HepG2 (cell line): ENCODE data around the gene PIP5KL1. TPM values are rescaled to one million over a fixed set of nuclear protein-coding genes. Genes with fewer than 3 reads are reported as not detected.

Experiments
- ATAC-seq: fragments of 200-7000 bp; cut with Tn5 transposase; 3 replicates; pipeline ENCODE4 v1.9.1; 2020; ENCODE audit warnings: mild to moderate bottlenecking, moderate library complexity
- BruUV-seq: library from RNA; stranded (reverse); fragments of 400-500 nt; replicated peaks from 2 replicates; lab custom pipeline; 2021; lab: Mats Ljungman, UMichigan
- CTCF ChIA-PET: fragments of 300-600 bp; formaldehyde crosslinking; extraction: SDS; loops from one replicate; lab custom pipeline; 2021; ENCODE audit warnings: low total read pairs, inconsistent platforms, low intra/inter-chr PET ratio; lab: Yijun Ruan, JAX
- POLR2A ChIA-PET: fragments of 350-600 bp; sonication (Branson Sonifier 250); formaldehyde crosslinking; loops from one replicate; lab custom pipeline; 2020; ENCODE audit warnings: antibody characterized with exemption, inconsistent platforms; lab: Yijun Ruan, JAX
- DNase-seq: peaks from one replicate; pipeline ENCODE4 v3.0.0-alpha.2; 2015; ENCODE audit warnings: low spot score
- FAIRE-seq: peaks from 3 replicates; lab custom pipeline; 2011; peaks lifted over from hg19 to GRCh38; lab: Jason Lieb, UNC
- H2AFZ ChIP-seq: one replicate; pipeline ENCODE4 v1.6.1; 2011; ENCODE audit warnings: low read length, inconsistent platforms
- H3K27ac ChIP-seq: fragments of 300-600 bp; 3 replicates; pipeline ENCODE4 v1.8.0; 2011; ENCODE audit warnings: mixed run types, mild to moderate bottlenecking, mixed read lengths, low read length, inconsistent platforms; ENCODE audit not compliant: insufficient read depth; ENCODE audit errors: extremely low read length
- H3K27me3 ChIP-seq, 2 experiments: fragments of 200-600 bp in 1 of 2; 2 replicates in 1 of 2; 3 replicates in 1 of 2; pipeline versions ENCODE4 v1.6.0 to v1.8.0; 2011; ENCODE audit warnings: low read length in 2 of 2, mild to moderate bottlenecking in 2 of 2, moderate library complexity in 2 of 2, inconsistent platforms in 1 of 2; ENCODE audit not compliant: insufficient read depth in 2 of 2, control insufficient read depth in 1 of 2
- H3K36me3 ChIP-seq, 2 experiments: fragments of 200-600 bp in 1 of 2; replicated peaks in 1 of 2; 2 replicates in 1 of 2; 3 replicates in 1 of 2; pipeline versions ENCODE4 v1.5.1 to v1.8.0; 2011; ENCODE audit warnings: low read length in 2 of 2, inconsistent platforms in 1 of 2; ENCODE audit not compliant: insufficient read depth in 2 of 2, control insufficient read depth in 1 of 2
- H3K4me1 ChIP-seq: 2 replicates; pipeline ENCODE4 v1.5.1; 2012; ENCODE audit warnings: low read length, inconsistent platforms; ENCODE audit not compliant: insufficient read depth
- H3K4me2 ChIP-seq: 2 replicates; pipeline ENCODE4 v1.6.0; 2011; ENCODE audit warnings: low read depth, low read length, inconsistent platforms
- H3K4me3 ChIP-seq, 3 experiments: fragments of 200-600 bp in 1 of 3; sonication (generic), shearing (Covaris generic) in 1 of 3; replicated peaks in 1 of 3; 2 replicates each; pipeline ENCODE4 v1.5.1; 2011 to 2016; ENCODE audit warnings: low read length in 3 of 3, inconsistent platforms in 2 of 3, low read depth in 2 of 3, mild to moderate bottlenecking in 2 of 3, control low read depth in 1 of 3, mixed read lengths in 1 of 3; ENCODE audit not compliant: insufficient read depth in 1 of 3
- H3K79me2 ChIP-seq: one replicate; pipeline ENCODE4 v1.6.1; 2011; ENCODE audit warnings: low read length, inconsistent platforms; ENCODE audit not compliant: insufficient read depth
- H3K9ac ChIP-seq: 2 replicates; pipeline ENCODE4 v1.6.0; 2011; ENCODE audit warnings: mild to moderate bottlenecking, low read depth, low read length, inconsistent platforms; ENCODE audit not compliant: insufficient read depth
- H3K9me3 ChIP-seq: 2 replicates; pipeline ENCODE4 v1.5.1; 2012; ENCODE audit warnings: mild to moderate bottlenecking, low read length
- H4K20me1 ChIP-seq: 2 replicates; pipeline ENCODE4 v1.6.0; 2011; ENCODE audit warnings: inconsistent platforms, mild to moderate bottlenecking, low read length, moderate library complexity; ENCODE audit not compliant: insufficient read depth
- CREBL2 ChIP-seq: sonication (generic); formaldehyde crosslinking; IDR thresholded peaks from 2 replicates; pipeline ENCODE4 v1.8.1; 2023; ENCODE audit warnings: missing genetic modification reagents, mild to moderate bottlenecking, borderline replicate concordance
- E2F2 ChIP-seq: sonication (generic); formaldehyde crosslinking; IDR thresholded peaks from 2 replicates; pipeline ENCODE4 v1.4.0; 2020; ENCODE audit warnings: missing genetic modification reagents, borderline replicate concordance
- FOXA3 ChIP-seq: IDR thresholded peaks from 2 replicates; pipeline ENCODE4 v1.6.1; 2016; ENCODE audit warnings: missing genetic modification reagents, missing compliant biosample characterization
- GTF3A ChIP-seq: sonication (generic); formaldehyde crosslinking; conservative IDR thresholded peaks from 2 replicates; pipeline ENCODE4 v1.4.0; 2020; ENCODE audit warnings: mild to moderate bottlenecking, missing genetic modification reagents
- MZF1 ChIP-seq: sonication (generic); formaldehyde crosslinking; IDR thresholded peaks from 2 replicates; pipeline ENCODE4 v1.8.1; 2023; ENCODE audit warnings: mild to moderate bottlenecking, missing genetic modification reagents, borderline replicate concordance
- SALL2 ChIP-seq: sonication (generic); formaldehyde crosslinking; IDR thresholded peaks from 2 replicates; pipeline ENCODE4 v1.8.1; 2023; ENCODE audit warnings: mild to moderate bottlenecking, missing genetic modification reagents, inconsistent platforms
- TBX2 ChIP-seq: sonication (generic); formaldehyde crosslinking; IDR thresholded peaks from 2 replicates; pipeline ENCODE4 v1.5.0; 2020; ENCODE audit warnings: missing genetic modification reagents, mild to moderate bottlenecking, borderline replicate concordance
- TCF7L2 ChIP-seq: IDR thresholded peaks from 2 replicates; pipeline ENCODE4 v1.6.1; 2011; ENCODE audit warnings: mild to moderate bottlenecking, low read depth, low read length, moderate library complexity
- TEAD3 ChIP-seq: optimal IDR thresholded peaks from 2 replicates; pipeline ENCODE3; 2016; ENCODE audit warnings: borderline replicate concordance
- THAP11 ChIP-seq: IDR thresholded peaks from 2 replicates; pipeline ENCODE4 v1.6.1; 2016; ENCODE audit warnings: missing biosample characterization, missing genetic modification reagents
- TP53 ChIP-seq: sonication (generic); formaldehyde crosslinking; conservative IDR thresholded peaks from 2 replicates; pipeline ENCODE4 v1.4.0; 2020; ENCODE audit warnings: missing genetic modification reagents
- ZNF768 ChIP-seq: sonication (generic); formaldehyde crosslinking; IDR thresholded peaks from 2 replicates; pipeline ENCODE4 v1.4.0; 2020; ENCODE audit warnings: missing genetic modification reagents
- WGBS: methylation state at CpG from one replicate; pipeline ENCODE4 v1.1.6; 2017; ENCODE audit warnings: low lambda C conversion rate; 5-methylcytosine and 5-hydroxymethylcytosine counted together
- in situ Hi-C: cut with HindIII; loops from 2 replicates; pipeline ENCODE4 v1.10.0; 2017; ENCODE audit warnings: low pct_unique_long_range_greater_than_20kb; ENCODE audit not compliant: extremely low pct_ligation_motif_present
- intact Hi-C: fragments of 100-400 bp; cut with micrococcal nuclease; formaldehyde crosslinking; loops from one replicate; pipeline ENCODE4 v1.10.0; 2022; ENCODE audit not compliant: unreplicated experiment
- polyA plus RNA-seq, 8 experiments: library from polyadenylated mRNA; depleted of rRNA in 3 of 8; stranded (reverse) in 7 of 8; unstranded in 1 of 8; fragments of >200 nt; fragmentation: Illumina TruSeq in 4 of 8; extraction: Trizol in 4 of 8; gene quantifications; 2 replicates each; pipeline versions ENCODE4 v1.2.1 to v1.2.3, GENCODE V29; 2011 to 2016; ENCODE audit warnings: low read depth in 4 of 8, missing spikeins in 1 of 8, mixed read lengths in 1 of 8; ENCODE audit not compliant: insufficient read depth in 1 of 8
- total RNA-seq, 5 experiments: library from RNA; depleted of rRNA; stranded (reverse); fragments of >200 nt; fragmentation: Illumina TruSeq; extraction: Trizol; gene quantifications; 2 replicates each; pipeline ENCODE4 v1.2.3, GENCODE V29; 2016; ENCODE audit warnings: low read depth in 1 of 5

Gene PIP5KL1
- total and polyA plus RNA-seq, 2 of the 13 experiments (the other 11 are each of a cell fraction or from before 2014, with no cell fraction given) = 0.20 to 0.49 TPM

- 59% methylated on average over 4 of the region's 7 CpGs for WGBS
- Histone ChIP-seq H3K4me2 (no peak overlapping the region), H3K9ac (no peak overlapping the region), H3K79me2 (peaks cover 2% of the 10 kb centered on the region), H3K9me3 (no peaks in the 10 kb centered on the region), H3K4me1 (peaks cover 49% of the 10 kb centered on the region), H3K27me3 (peaks cover 0 to 8% of the 10 kb centered on the region in 2 experiments; a peak in 1 of 5 replicates), H3K4me3 (no peak overlapping the region), H3K36me3 (no peaks in the 10 kb centered on the region), H2AFZ (no peak overlapping the region), H3K27ac (no peak overlapping the region)
- intact Hi-C loops (loop anchor here (1.0 kb wide), 2 partner anchors 50 to 330 kb away; no protein-coding TSS in a partner anchor), in situ Hi-C loops (loop anchor here (10.0 kb wide), 1 partner anchor 416 kb away; no protein-coding TSS in a partner anchor)
- DNase-seq (no peak), FAIRE-seq (no peak)
- ChIA-PET POLR2A (interaction anchor here (1.0 to 1.2 kb wide), 2 partner anchors 24 to 117 kb away, joined by 3 to 4 read pairs; no protein-coding TSS in a partner anchor), CTCF (interaction anchor here (1.0 to 1.9 kb wide), 4 partner anchors 51 to 331 kb away, joined by 3 to 10 read pairs (median 7); partner anchors contain the start of gene TOR2A)
- BruUV-seq = no TSS peak
- peak; percentile 98 for TF ChIP-seq ZNF768 (CRISPR knock-in tag)
- no peak for TF ChIP-seq TCF7L2
- TF ChIP-seq, all 625 proteins: peak for 1
- no peaks in the 10 kb centered on the region for H4K20me1 ChIP-seq
- ATAC-seq = no peak
Observed at GRCh38 chr9:127920794-127921193, 9.8 kb downstream of the PIP5KL1 start.

GRCh38 chr9:127919253-127919815 lies 11.2 kb downstream of the PIP5KL1 start:
- POLR2A ChIA-PET = interaction anchor here (1.0 to 7.9 kb wide), 4 partner anchors 15 to 31 kb away, joined by 3 to 78 read pairs (median 14); no protein-coding TSS in a partner anchor
- peaks cover 2% of the 10 kb centered on the region for H3K79me2 ChIP-seq
- WGBS = 0% methylated on average over 5 of the region's 8 CpGs
- TF ChIP-seq MZF1 (CRISPR knock-in tag) (0 out of 2 replicates have a peak, but pooled peaks have one; percentile 35), SALL2 (CRISPR knock-in tag) (0 out of 2 replicates have a peak, but pooled peaks have one; percentile 63), THAP11 (peak; percentile 55; the same call in 1 of the 2 replicates), CREBL2 (CRISPR knock-in tag) (0 out of 2 replicates have a peak, but pooled peaks have one; percentile 7), TP53 (CRISPR knock-in tag) (no peak), TBX2 (CRISPR knock-in tag) (0 out of 2 replicates have a peak, but pooled peaks have one; percentile 32), GTF3A (CRISPR knock-in tag) (no peak), FOXA3 (0 out of 2 replicates have a peak, but pooled peaks have one; percentile 26), E2F2 (CRISPR knock-in tag) (no peak), TEAD3 (CRISPR knock-in tag) (peak; percentile 33)

More at GRCh38 chr9:127919253-127919815, 11.2 kb downstream of the PIP5KL1 start:
- Histone ChIP-seq H3K9ac (no peak overlapping the region), H3K36me3 (no peaks in the 10 kb centered on the region), H3K27me3 (no peaks in the 10 kb centered on the region; a peak in 1 of 5 replicates), H3K4me2 (peak overlapping the region; percentile 66), H2AFZ (no peak overlapping the region), H3K4me1 (peaks cover 63% of the 10 kb centered on the region), H3K4me3 (peak overlapping the region in 1 of 3 experiments; percentile 45; a peak in 2 of 6 replicates), H3K27ac (no peak overlapping the region), H4K20me1 (no peaks in the 10 kb centered on the region), H3K9me3 (no peaks in the 10 kb centered on the region)
- in situ Hi-C loops (loop anchor here (5.0 kb wide), 1 partner anchor 47 kb away; no protein-coding TSS in a partner anchor), intact Hi-C loops (loop anchor here (1.0 to 5.0 kb wide), 2 partner anchors 117 to 184 kb away; partner anchors contain the start of genes FPGS and TOR2A)
- DNase-seq (peak; percentile 87), ATAC-seq (peak; percentile 65), FAIRE-seq (peak; percentile 81)
- CTCF ChIA-PET = no interaction called here
- no TSS peak for BruUV-seq
